22Rv1 (cell line): ENCODE results near the gene PARP8.
"Not testable (repeated sequence)": the region's sequence is repeated elsewhere in the genome, so short reads cannot be mapped to it uniquely, and the experiment has no call there.

ENCODE experiments used
- H3K27ac ChIP-seq: fragments of 450-650 bp; 2 replicates; pipeline ENCODE4 v1.5.1; 2017
- CTCF ChIP-seq: fragments of 450-650 bp; IDR thresholded peaks from 2 replicates; pipeline ENCODE4 v1.5.1; 2017; ENCODE audit warnings: mild to moderate bottlenecking
- ZFX ChIP-seq: fragments of 450-650 bp; IDR thresholded peaks from 2 replicates; pipeline ENCODE4 v1.6.1; 2017; ENCODE audit warnings: antibody characterized with exemption, borderline replicate concordance

The PARP8 gene

GRCh38 chr5:50667653-50668595 lies 1.5 kb downstream of the PARP8 start:
- no peak for TF ChIP-seq CTCF
- no peak for TF ChIP-seq ZFX
- no peak overlapping the region for H3K27ac ChIP-seq

GRCh38 chr5:50668636-50669035 lies 2.2 kb downstream of the PARP8 start:
- not testable (repeated sequence) for H3K27ac ChIP-seq

GRCh38 chr5:50672663-50673062 lies 6.2 kb downstream of the PARP8 start:
- TF ChIP-seq ZFX = no peak
- TF ChIP-seq CTCF = no peak
- no peak overlapping the region for H3K27ac ChIP-seq

- not testable (repeated sequence) for H3K27ac ChIP-seq
Observed at GRCh38 chr5:50673444-50673843, 7.0 kb downstream of the PARP8 start.

- no peak overlapping the region for H3K27ac ChIP-seq
- TF ChIP-seq ZFX = no peak
- TF ChIP-seq CTCF = no peak
Observed at GRCh38 chr5:50675385-50675784, 8.9 kb downstream of the PARP8 start.

GRCh38 chr5:50679554-50679953 lies 13.1 kb downstream of the PARP8 start:
- H3K27ac ChIP-seq = not testable (repeated sequence)

- TF ChIP-seq CTCF (no peak), ZFX (no peak)
- no peak overlapping the region for H3K27ac ChIP-seq
Observed at GRCh38 chr5:50684721-50685120, 18.3 kb downstream of the PARP8 start.

GRCh38 chr5:50687548-50687947 lies 21.1 kb downstream of the PARP8 start:
- no peak overlapping the region for H3K27ac ChIP-seq

More at GRCh38 chr5:50687548-50687947, 21.1 kb downstream of the PARP8 start:
- TF ChIP-seq CTCF (no peak), ZFX (no peak)
